AG04450 (cell line): ENCODE measurements around the gene ITPK1. TPM values are rescaled to one million over a fixed set of nuclear protein-coding genes. Genes with fewer than 3 reads are reported as not detected.
"Not testable (repeated sequence)": the region's sequence is repeated elsewhere in the genome, so short reads cannot be mapped to it uniquely, and the experiment has no call there.

Experiments
- CTCF ChIA-PET: fragments of 300-600, 350-600 bp; formaldehyde crosslinking; extraction: SDS; loops from one replicate; lab custom pipeline; 2022; ENCODE audit warnings: antibody characterized with exemption, inconsistent platforms; lab: Charles Lee
- POLR2A ChIA-PET: fragments of 350-600 bp; formaldehyde crosslinking; extraction: SDS; loops from one replicate; lab custom pipeline; 2021; ENCODE audit warnings: antibody characterized with exemption, inconsistent platforms; lab: Yijun Ruan, JAX
- DNase-seq: peaks from one replicate; pipeline ENCODE4 v3.0.0-alpha.2; 2011; ENCODE audit warnings: low read depth, low spot score
- H3K27ac ChIP-seq: one replicate; pipeline ENCODE4 v1.5.1; 2012; ENCODE audit warnings: low read depth, low read length, control low read depth
- H3K27me3 ChIP-seq: one replicate; pipeline ENCODE4 v1.6.0; 2012; ENCODE audit warnings: low read length; ENCODE audit not compliant: control insufficient read depth, insufficient read depth
- H3K4me3 ChIP-seq: 2 replicates; pipeline ENCODE4 v1.5.1; 2011; ENCODE audit warnings: mild to moderate bottlenecking, low read depth, low read length, control low read depth
- H3K9me3 ChIP-seq: 2 replicates; pipeline ENCODE4 v1.5.1; 2012; ENCODE audit warnings: low read length; ENCODE audit not compliant: control insufficient read depth, insufficient read depth
- CTCF ChIP-seq: IDR thresholded peaks from 2 replicates; pipeline ENCODE4 v1.5.1; 2011; ENCODE audit warnings: low read depth, low read length, control low read depth, inconsistent platforms
- polyA plus RNA-seq: library from polyadenylated mRNA; depleted of rRNA; stranded (reverse); fragments of >200 nt; gene quantifications from 2 replicates; pipeline ENCODE4 v1.2.3, GENCODE V29; 2011

Gene ITPK1
- polyA plus RNA-seq, 1 experiment: 13.6 TPM

DNA sequence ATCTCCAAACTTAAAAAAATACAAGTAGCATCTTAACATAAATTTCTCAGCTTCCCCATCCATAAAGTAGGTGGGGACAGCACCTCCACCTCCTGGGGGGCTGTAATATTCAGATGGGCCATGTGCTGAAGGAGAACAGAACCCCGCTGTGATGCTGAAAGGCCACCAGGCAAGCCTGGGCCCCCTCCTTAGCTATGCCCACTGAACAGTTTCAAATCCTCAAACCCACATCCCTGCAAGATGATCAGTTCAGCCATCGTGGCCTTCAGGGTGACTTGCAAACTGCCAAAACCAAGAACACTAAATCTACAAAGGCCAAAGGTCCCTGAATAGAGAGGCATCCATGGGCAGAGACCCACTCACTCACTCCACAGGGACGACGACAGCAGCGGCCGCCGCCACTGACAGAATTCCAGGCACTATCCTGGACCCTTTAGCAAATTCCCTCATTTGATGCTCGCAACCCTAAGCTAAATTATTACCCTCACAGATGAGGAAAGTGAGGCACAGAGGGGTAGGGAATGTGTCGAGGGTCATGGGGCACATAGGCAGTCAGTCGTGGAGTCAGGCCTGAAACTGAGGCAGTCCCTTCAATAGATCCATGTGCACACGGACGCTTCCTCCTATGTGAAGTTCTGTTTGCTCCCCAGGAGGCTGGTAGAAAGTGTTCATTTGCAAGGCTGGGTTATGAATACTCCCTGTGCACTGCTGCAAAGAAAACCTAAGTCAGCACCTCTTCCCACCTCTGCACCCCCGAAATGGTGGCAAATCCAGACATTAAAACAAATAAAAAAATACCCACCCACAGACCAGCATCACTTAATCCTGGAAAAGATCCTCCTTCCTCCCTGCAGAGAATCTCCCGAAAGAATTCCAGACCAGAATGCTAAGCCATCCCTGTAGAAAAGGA lies 5.9 kb downstream of the ITPK1 start:
- DNase-seq: no peak
- no peak overlapping the region for H3K4me3 ChIP-seq
- no peak for TF ChIP-seq CTCF
- no peaks in the 10 kb centered on the region for H3K27me3 ChIP-seq
- no peaks in the 10 kb centered on the region for H3K9me3 ChIP-seq
- CTCF ChIA-PET: interaction anchor here (0.6 to 3.2 kb wide), 2 partner anchors 157 to 183 kb away, joined by 3 to 8 read pairs; no protein-coding TSS in a partner anchor
- H3K27ac ChIP-seq: no peak overlapping the region
- POLR2A ChIA-PET: no interaction called here

- DNase-seq: no peak
- ChIA-PET CTCF (interaction anchor here (1.3 to 3.2 kb wide), 2 partner anchors 71 to 155 kb away, joined by 4 to 8 read pairs; no protein-coding TSS in a partner anchor), POLR2A (no interaction called here)
- no peaks in the 10 kb centered on the region for H3K27me3 ChIP-seq
- H3K27ac ChIP-seq: no peak overlapping the region
- no peak for TF ChIP-seq CTCF
- no peak overlapping the region for H3K4me3 ChIP-seq
- no peaks in the 10 kb centered on the region for H3K9me3 ChIP-seq
Measured at GRCh38 chr14:93108105-93108504, 7.6 kb downstream of the ITPK1 start.

DNA sequence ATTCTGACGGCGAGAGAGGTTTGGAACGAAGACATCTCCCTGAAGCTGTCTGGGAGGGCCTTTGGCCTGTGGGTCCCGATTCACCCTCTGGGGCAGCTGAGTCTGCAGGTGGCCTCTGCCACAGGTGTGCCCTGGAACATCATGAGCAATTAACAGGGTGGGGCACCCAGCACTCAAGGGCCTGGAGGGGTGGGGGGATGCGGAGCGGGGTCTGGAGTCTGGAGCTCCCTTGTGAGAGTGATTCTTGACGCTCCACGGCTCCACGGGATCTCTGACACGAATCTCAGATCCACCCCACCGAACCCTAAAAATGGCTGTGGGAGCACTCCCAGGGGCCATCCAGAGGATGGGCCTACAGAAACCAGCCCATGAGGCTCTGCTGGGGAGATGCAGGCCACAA lies 8.3 kb downstream of the ITPK1 start:
- ChIA-PET CTCF (interaction anchor here (1.1 to 3.2 kb wide), 3 partner anchors 25 to 155 kb away, joined by 3 to 8 read pairs (median 4); no protein-coding TSS in a partner anchor), POLR2A (no interaction called here)
- H3K4me3 ChIP-seq: no peak overlapping the region
- no peaks in the 10 kb centered on the region for H3K27me3 ChIP-seq
- H3K27ac ChIP-seq: no peak overlapping the region
- DNase-seq: no peak
- no peaks in the 10 kb centered on the region for H3K9me3 ChIP-seq
- no peak for TF ChIP-seq CTCF

DNA sequence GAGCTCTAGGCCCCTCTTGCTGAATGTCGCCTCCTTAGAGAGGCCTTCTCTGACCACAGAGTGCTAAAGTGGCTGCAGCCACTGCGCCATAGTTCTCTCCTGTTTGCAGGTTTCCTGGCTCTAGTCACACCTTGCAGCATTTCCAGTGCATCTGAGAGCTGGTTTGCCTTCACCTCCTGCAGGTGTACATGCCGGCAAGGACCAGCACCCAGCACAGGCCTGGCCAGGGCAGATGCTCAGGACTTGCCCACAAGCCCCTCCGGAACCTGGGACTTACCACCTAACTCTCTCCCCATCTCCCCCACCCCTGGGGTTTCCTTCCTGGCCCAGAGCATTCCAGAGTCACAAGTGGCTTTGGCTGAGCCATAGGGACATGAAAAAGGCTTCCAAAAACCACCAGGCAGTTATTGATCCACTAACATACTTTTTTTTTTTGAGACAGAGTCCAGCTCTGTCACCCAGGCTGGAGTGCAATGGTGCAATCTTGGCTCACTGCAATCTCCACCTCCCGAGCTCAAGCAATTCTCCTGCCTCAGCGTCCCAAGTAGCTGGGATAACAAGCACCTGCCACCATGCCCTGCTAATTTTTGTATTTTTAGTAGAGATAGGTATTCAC lies 9.1 kb downstream of the ITPK1 start:
- no peaks in the 10 kb centered on the region for H3K27me3 ChIP-seq
- no peak overlapping the region for H3K4me3 ChIP-seq
- no peak for TF ChIP-seq CTCF
- H3K27ac ChIP-seq: no peak overlapping the region
- POLR2A ChIA-PET: no interaction called here
- CTCF ChIA-PET: interaction anchor here (1.1 to 1.3 kb wide), 2 partner anchors 26 to 71 kb away, joined by 3 to 8 read pairs; no protein-coding TSS in a partner anchor
- DNase-seq: no peak
- no peaks in the 10 kb centered on the region; the same call in 1 of the 2 replicates for H3K9me3 ChIP-seq

DNA sequence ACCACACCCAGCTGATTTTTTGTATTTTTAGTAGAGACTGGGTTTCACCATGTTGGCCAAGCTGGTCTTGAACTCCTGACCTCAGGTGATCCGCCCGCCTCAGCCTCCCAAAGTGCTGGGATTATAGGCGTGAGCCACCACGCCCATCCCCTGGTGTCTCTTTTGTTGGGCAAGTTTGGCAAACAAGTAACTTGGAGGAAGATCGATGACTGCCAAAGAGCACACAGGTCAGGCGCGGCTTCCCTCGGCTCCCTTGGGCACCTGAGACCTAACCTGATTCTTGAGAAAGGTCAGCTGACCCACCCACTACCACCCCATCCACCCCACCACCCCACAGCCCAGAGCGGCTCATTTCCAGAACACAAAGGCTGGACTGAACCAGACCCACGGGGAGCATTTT lies 9.9 kb downstream of the ITPK1 start:
- H3K27ac ChIP-seq, H3K9me3 ChIP-seq, H3K4me3 ChIP-seq, DNase-seq, POLR2A ChIA-PET, H3K27me3 ChIP-seq: not testable (repeated sequence)
- CTCF ChIA-PET: interaction anchor here (1.2 to 1.3 kb wide), 2 partner anchors 27 to 72 kb away, joined by 5 to 8 read pairs; no protein-coding TSS in a partner anchor
